Sigmoid colon (tissue), 4 donors: ENCODE data around the gene HNRNPLL.

Experiments used
- CTCF ChIP-seq, 4 experiments: fragments of 450-650 bp in 3 of 4; fragments of 200-600 bp in 1 of 4; IDR thresholded peaks; one replicate each; pipeline ENCODE4 v1.5.1; 2016 to 2019; ENCODE audit warnings: antibody characterized with exemption in 4 of 4, mild to moderate bottlenecking in 3 of 4, moderate library complexity in 2 of 4
- POLR2A ChIP-seq, 2 donors: fragments of 450-650 bp; IDR thresholded peaks; one replicate each; pipeline ENCODE4 v1.6.1; 2016; ENCODE audit warnings: antibody characterized with exemption in 2 of 2, mild to moderate bottlenecking in 2 of 2, moderate library complexity in 2 of 2
- POLR2AphosphoS5 ChIP-seq, 4 donors: sonication (generic); formaldehyde crosslinking; IDR thresholded peaks; one replicate each; pipeline ENCODE4 v1.6.1; 2017; ENCODE audit warnings: antibody characterized with exemption in 4 of 4

DNA sequence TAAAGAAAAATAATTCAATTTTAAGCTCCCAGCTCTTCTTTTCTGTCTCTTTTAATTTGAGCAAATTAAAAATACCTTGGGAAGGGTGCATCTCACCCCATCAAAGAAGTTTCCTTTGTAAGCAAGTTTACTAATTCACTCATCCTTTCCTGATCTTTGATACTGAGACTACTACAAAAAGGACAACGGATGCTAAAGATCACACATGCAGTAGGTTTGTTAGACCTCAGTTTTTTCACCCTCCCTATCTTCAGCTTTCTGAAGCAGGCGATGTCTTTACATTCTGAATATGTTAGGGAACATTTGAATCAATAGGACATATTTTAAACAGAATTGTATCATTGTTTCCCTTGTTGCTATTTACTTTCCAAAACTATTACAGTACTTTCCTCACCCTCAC is 6.0 kb upstream of the HNRNPLL start:
- TF ChIP-seq POLR2A (IDR thresholded peaks at IDR 0.05): no peak
- no peak for TF ChIP-seq CTCF (IDR thresholded peaks at IDR 0.05)
- no peak for TF ChIP-seq POLR2AphosphoS5 (IDR thresholded peaks at IDR 0.05)
